ENCODE results near the gene LPIN2. TPM values are rescaled to one million over a fixed set of nuclear protein-coding genes. Genes with fewer than 3 reads are reported as not detected.

LPIN2 gene
- total RNA-seq, 1 donor = 43.7 TPM

DNA sequence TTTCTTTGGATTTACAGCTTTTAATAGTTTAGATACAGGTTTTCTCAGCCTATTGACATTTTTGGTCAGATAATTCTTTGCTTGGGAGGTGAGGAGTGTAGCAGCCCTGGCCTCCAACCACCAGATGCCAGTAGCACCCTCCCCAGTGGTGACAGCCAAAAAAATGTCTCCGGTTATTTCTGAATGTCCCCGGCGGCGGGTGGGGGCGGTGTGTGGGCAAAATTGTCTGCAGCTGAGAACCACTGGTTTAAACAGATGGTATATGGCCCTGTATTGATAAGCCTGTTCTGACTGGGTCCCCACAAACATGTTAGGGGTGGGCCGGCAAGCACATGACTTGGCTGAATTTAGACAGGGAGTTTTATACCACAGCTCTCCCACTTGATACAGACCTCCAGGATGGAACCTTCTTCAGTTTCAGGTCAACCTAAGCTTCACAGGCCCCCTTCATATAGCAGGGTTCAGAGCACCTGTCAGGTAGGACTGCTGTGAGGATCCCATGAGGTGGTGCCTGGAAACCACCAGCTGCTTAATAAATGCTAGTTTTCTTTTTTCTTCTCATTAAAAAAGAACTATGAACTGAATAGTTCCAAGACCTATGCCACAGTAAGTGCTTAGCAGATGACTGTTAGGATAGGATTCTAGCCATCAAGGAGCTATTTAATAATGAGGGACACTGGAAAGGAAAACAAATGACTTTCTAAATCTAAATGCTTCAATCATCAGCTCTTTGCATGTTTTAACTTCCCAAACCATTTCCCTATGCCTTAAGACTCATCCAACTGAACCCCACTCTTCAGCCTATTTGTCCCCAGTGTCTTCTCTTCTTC lies 18.1 kb downstream of the LPIN2 start:
- H3K4me3 ChIP-seq (ENCODE audit: low read depth, low read length) = no peak overlapping the region
- no peak for DNase-seq (ENCODE audit: low read depth)
- no peak for TF ChIP-seq CTCF (IDR thresholded peaks at IDR 0.05; ENCODE audit: insufficient read depth, low read length)

GRCh38 chr18:2994020-2994589 lies 18.8 kb downstream of the LPIN2 start:
- TF ChIP-seq CTCF (IDR thresholded peaks at IDR 0.05; ENCODE audit: insufficient read depth, low read length) = no peak
- DNase-seq (ENCODE audit: low read depth) = no peak
- H3K4me3 ChIP-seq (ENCODE audit: low read depth, low read length) = no peak overlapping the region

- DNase-seq (ENCODE audit: low read depth) = no peak
- TF ChIP-seq CTCF (IDR thresholded peaks at IDR 0.05; ENCODE audit: insufficient read depth, low read length) = no peak
Measured at GRCh38 chr18:2992995-2993877, 19.7 kb downstream of the LPIN2 start.

DNA sequence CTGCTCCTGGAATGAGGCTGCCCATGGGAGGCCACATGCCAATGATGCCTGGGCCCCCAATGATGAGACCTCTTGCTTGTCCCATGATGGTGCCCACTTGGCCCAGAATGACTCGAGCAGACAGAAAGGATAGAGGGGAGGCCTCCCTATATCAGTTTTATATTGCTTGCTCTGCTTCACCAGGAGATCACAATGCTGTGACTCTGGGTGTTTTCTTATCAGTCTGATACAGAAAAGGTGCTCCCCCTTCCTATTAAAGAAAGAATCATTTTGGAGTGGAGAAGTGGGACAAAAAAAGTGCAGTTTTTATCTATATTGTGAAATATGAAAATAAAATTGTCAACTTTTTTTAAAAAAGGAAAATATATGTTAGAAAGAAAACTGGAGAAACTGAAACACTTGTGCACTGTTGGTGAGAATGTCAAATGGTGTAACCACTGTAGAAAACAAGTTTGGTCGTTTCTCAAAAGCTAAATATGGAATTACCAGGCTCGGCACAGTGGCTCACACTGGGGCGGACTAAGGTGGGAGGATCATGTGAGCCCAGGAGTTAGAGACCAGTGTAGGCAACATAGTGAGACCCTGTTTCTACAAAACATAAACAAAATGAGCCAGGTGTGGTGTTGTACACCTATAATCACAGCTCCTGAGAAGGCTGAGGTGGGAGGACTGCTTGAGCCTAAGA lies 21.8 kb downstream of the LPIN2 start:
- TF ChIP-seq CTCF (IDR thresholded peaks at IDR 0.05; ENCODE audit: insufficient read depth, low read length) = no peak
- H3K4me3 ChIP-seq (ENCODE audit: low read depth, low read length) = no peak overlapping the region
- no peak for DNase-seq (ENCODE audit: low read depth)

More at GRCh38 chr18:2992995-2993877, 19.7 kb downstream of the LPIN2 start:
- H3K4me3 ChIP-seq (ENCODE audit: low read depth, low read length) = no peak overlapping the region

- DNase-seq (ENCODE audit: low read depth) = peak; percentile 83
- TF ChIP-seq CTCF (IDR thresholded peaks at IDR 0.05; ENCODE audit: insufficient read depth, low read length) = no peak
- no peak overlapping the region for H3K4me3 ChIP-seq (ENCODE audit: low read depth, low read length)
Measured at GRCh38 chr18:2987876-2988790, 24.8 kb downstream of the LPIN2 start.

Data from fibroblast of the aortic adventitia (primary cell).